Activated effector memory CD4-positive, alpha-beta T cell treated with Interleukin-2 at 50 U/mL for 16 hours (primary cell): ENCODE data around the gene PRMT3.
"Not testable (repeated sequence)": the region's sequence is repeated elsewhere in the genome, so short reads cannot be mapped to it uniquely, and the experiment has no call there.

Experiments
- DNase-seq: peaks from one replicate; pipeline ENCODE4 v3.0.0-alpha.2; 2020

The PRMT3 gene

GRCh38 chr11:20457934-20458680 is 70.6 kb downstream of the PRMT3 start:
- no peak for DNase-seq

- no peak for DNase-seq
Measured at GRCh38 chr11:20458905-20459632, 71.6 kb downstream of the PRMT3 start.

- no peak for DNase-seq
Measured at GRCh38 chr11:20459865-20460264, 72.3 kb downstream of the PRMT3 start.

- no peak for DNase-seq
Measured at GRCh38 chr11:20464518-20464917, 77.0 kb downstream of the PRMT3 start.

- no peak for DNase-seq
Measured at GRCh38 chr11:20467487-20468185, 80.1 kb downstream of the PRMT3 start.

- no peak for DNase-seq
Measured at GRCh38 chr11:20470348-20470747, 82.8 kb downstream of the PRMT3 start.

- DNase-seq, result not testable (repeated sequence)
Measured at GRCh38 chr11:20471929-20472328, 84.4 kb downstream of the PRMT3 start.

- no peak for DNase-seq
Measured at GRCh38 chr11:20474176-20474881, 86.8 kb downstream of the PRMT3 start.

GRCh38 chr11:20474882-20475517 is 87.5 kb downstream of the PRMT3 start:
- DNase-seq, result no peak

GRCh38 chr11:20477418-20478090 is 90.0 kb downstream of the PRMT3 start:
- DNase-seq, result no peak

GRCh38 chr11:20479513-20479912 is 92.0 kb downstream of the PRMT3 start:
- DNase-seq, result no peak

- DNase-seq, result no peak
Measured at GRCh38 chr11:20483931-20484330, 96.4 kb downstream of the PRMT3 start.

GRCh38 chr11:20484416-20484815 is 96.9 kb downstream of the PRMT3 start:
- DNase-seq, result not testable (repeated sequence)

GRCh38 chr11:20488352-20488751 is 100.8 kb downstream of the PRMT3 start:
- DNase-seq, result no peak

GRCh38 chr11:20489948-20490347 is 102.4 kb downstream of the PRMT3 start:
- DNase-seq, result no peak

- no peak for DNase-seq
Measured at GRCh38 chr11:20493340-20493739, 105.8 kb downstream of the PRMT3 start.

- DNase-seq, result no peak
Measured at GRCh38 chr11:20497124-20497792, 109.7 kb downstream of the PRMT3 start.

- DNase-seq, result no peak
Measured at GRCh38 chr11:20501252-20501651, 113.7 kb downstream of the PRMT3 start.

- DNase-seq, result no peak
Measured at GRCh38 chr11:20501971-20502370, 114.5 kb downstream of the PRMT3 start.

GRCh38 chr11:20511982-20512381 is 124.5 kb downstream of the PRMT3 start:
- DNase-seq, result no peak

- no peak for DNase-seq
Measured at GRCh38 chr11:20512869-20513268, 125.4 kb downstream of the PRMT3 start.
